ENCODE measurements around the gene RASL12. TPM values are rescaled to one million over a fixed set of nuclear protein-coding genes. Genes with fewer than 3 reads are reported as not detected.

Gene RASL12
- total RNA-seq, 2 donors from 2014 or later = 3.1 to 6.7 TPM

GRCh38 chr15:65068403-65068788 lies 605 bp upstream of the RASL12 start:
- Histone ChIP-seq H3K9ac (ENCODE audit: low read depth in 2 of 2, low read length in 2 of 2) (peak overlapping the region in 1 of 2 donors; percentile 51), H3K4me3 (peak overlapping the region; percentile 42), H3K36me3 (no peaks in the 10 kb centered on the region), H3K9me3 (no peaks in the 10 kb centered on the region), H3K4me1 (no peaks in the 10 kb centered on the region), H3K27ac (peak overlapping the region; percentile 71), H3K27me3 (peaks cover 7% of the 10 kb centered on the region)
- intact Hi-C loops (cut with DNase I) = no loop called here
- no peak for TF ChIP-seq CTCF (IDR thresholded peaks at IDR 0.05)
- no peak for DNase-seq

- Histone ChIP-seq H3K9me3 (no peaks in the 10 kb centered on the region), H3K4me1 (no peaks in the 10 kb centered on the region), H3K36me3 (no peaks in the 10 kb centered on the region), H3K4me3 (peak overlapping the region; percentile 42), H3K27ac (peak overlapping the region; percentile 71), H3K27me3 (peaks cover 7% of the 10 kb centered on the region), H3K9ac (ENCODE audit: low read depth in 2 of 2, low read length in 2 of 2) (peak overlapping the region; percentile 63 to 64)
- TF ChIP-seq CTCF (IDR thresholded peaks at IDR 0.05) = no peak
- intact Hi-C loops (cut with DNase I) = no loop called here
- DNase-seq = no peak
Measured at GRCh38 chr15:65067317-65067644, 510 bp downstream of the RASL12 start.

GRCh38 chr15:65066635-65067316 lies 1.0 kb downstream of the RASL12 start:
- Histone ChIP-seq H3K9ac (ENCODE audit: low read depth in 2 of 2, low read length in 2 of 2) (peak overlapping the region; percentile 26 to 33), H3K4me3 (peak overlapping the region; percentile 42), H3K4me1 (no peaks in the 10 kb centered on the region), H3K36me3 (no peaks in the 10 kb centered on the region), H3K27ac (peak overlapping the region; percentile 71), H3K27me3 (peaks cover 7% of the 10 kb centered on the region), H3K9me3 (no peaks in the 10 kb centered on the region)
- TF ChIP-seq CTCF (IDR thresholded peaks at IDR 0.05) = no peak
- intact Hi-C loops (cut with DNase I) = no loop called here
- no peak for DNase-seq

- intact Hi-C loops (cut with DNase I) = no loop called here
- no peaks in the 10 kb centered on the region for H3K36me3 ChIP-seq
- H3K4me3 ChIP-seq = no peak overlapping the region
- no peaks in the 10 kb centered on the region for H3K4me1 ChIP-seq
- H3K9ac ChIP-seq (ENCODE audit: low read depth in 2 of 2, low read length in 2 of 2) = no peak overlapping the region
- no peak for TF ChIP-seq CTCF (IDR thresholded peaks at IDR 0.05)
- peak overlapping the region; percentile 71 for H3K27ac ChIP-seq
- DNase-seq = no peak
- no peaks in the 10 kb centered on the region for H3K9me3 ChIP-seq
- peaks cover 7% of the 10 kb centered on the region for H3K27me3 ChIP-seq
Measured at GRCh38 chr15:65066001-65066634, 1.7 kb downstream of the RASL12 start.

DNA sequence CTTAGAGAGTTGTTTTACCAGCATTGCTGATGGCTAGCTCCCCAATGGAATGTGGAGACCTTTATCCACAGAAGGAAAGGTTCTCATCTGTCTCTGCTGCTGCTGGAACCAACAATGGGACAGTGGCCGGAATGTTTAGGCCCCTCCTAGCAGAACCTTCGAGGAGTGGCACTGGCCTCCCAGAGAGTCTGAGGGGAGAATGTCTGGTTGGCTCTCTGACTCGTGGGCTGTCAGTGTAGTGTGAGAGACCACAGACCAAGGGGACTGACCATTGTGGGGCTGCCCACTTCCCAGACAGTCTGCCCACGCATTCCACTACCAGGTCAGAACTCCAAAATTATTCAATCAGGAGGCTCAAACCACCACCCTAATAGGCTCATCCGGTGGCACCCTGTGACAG lies 5.1 kb downstream of the RASL12 start:
- no peak for TF ChIP-seq CTCF (IDR thresholded peaks at IDR 0.05)
- Histone ChIP-seq H3K27ac (no peak overlapping the region), H3K9me3 (no peaks in the 10 kb centered on the region), H3K4me1 (no peaks in the 10 kb centered on the region), H3K36me3 (no peaks in the 10 kb centered on the region), H3K4me3 (no peak overlapping the region), H3K27me3 (peaks cover 3% of the 10 kb centered on the region), H3K9ac (ENCODE audit: low read depth in 2 of 2, low read length in 2 of 2) (no peak overlapping the region)
- intact Hi-C loops (cut with DNase I) = no loop called here
- no peak for DNase-seq
